ENCODE measurements around the gene UNC79. TPM values are rescaled to one million over a fixed set of nuclear protein-coding genes. Genes with fewer than 3 reads are reported as not detected.
A peak's percentile ranks its signal among the peaks of the same experiment; 100 is the strongest.

The UNC79 gene
- total and polyA plus RNA-seq, 7 donors: 0.03 to 0.88 (median 0.44) TPM

- DNase-seq (no peak), ATAC-seq (no peak)
- TF ChIP-seq, protein P1, sequence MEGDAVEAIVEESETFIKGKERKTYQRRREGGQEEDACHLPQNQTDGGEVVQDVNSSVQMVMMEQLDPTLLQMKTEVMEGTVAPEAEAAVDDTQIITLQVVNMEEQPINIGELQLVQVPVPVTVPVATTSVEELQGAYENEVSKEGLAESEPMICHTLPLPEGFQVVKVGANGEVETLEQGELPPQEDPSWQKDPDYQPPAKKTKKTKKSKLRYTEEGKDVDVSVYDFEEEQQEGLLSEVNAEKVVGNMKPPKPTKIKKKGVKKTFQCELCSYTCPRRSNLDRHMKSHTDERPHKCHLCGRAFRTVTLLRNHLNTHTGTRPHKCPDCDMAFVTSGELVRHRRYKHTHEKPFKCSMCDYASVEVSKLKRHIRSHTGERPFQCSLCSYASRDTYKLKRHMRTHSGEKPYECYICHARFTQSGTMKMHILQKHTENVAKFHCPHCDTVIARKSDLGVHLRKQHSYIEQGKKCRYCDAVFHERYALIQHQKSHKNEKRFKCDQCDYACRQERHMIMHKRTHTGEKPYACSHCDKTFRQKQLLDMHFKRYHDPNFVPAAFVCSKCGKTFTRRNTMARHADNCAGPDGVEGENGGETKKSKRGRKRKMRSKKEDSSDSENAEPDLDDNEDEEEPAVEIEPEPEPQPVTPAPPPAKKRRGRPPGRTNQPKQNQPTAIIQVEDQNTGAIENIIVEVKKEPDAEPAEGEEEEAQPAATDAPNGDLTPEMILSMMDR (IDR thresholded peaks at IDR 0.05): no peak
- no peak overlapping the region for H3K4me3 ChIP-seq
- H3K27ac ChIP-seq: no peak overlapping the region
- no peaks in the 10 kb centered on the region for H3K36me3 ChIP-seq (ENCODE audit: insufficient read depth in 1 of 2, low read depth in 1 of 2)
- no peaks in the 10 kb centered on the region for H3K27me3 ChIP-seq (ENCODE audit: insufficient read depth in 3 of 3, low read length in 2 of 3)
- H3K9me3 ChIP-seq: no peaks in the 10 kb centered on the region
- intact Hi-C loops (cut with DNase I): no loop called here
- H3K4me1 ChIP-seq: no peaks in the 10 kb centered on the region
Observed at GRCh38 chr14:93675651-93676050, 244.9 kb downstream of the UNC79 start.

GRCh38 chr14:93676416-93676958 is 245.7 kb downstream of the UNC79 start:
- H3K9me3 ChIP-seq: no peaks in the 10 kb centered on the region
- H3K27ac ChIP-seq: no peak overlapping the region
- TF ChIP-seq, protein P1 (IDR thresholded peaks at IDR 0.05): no peak
- H3K4me3 ChIP-seq: no peak overlapping the region
- H3K4me1 ChIP-seq: no peaks in the 10 kb centered on the region
- WGBS, 3 donors: 88 to 96% (median 88%) methylated on average over 2 of the region's 2 CpGs
- DNase-seq (no peak), ATAC-seq (no peak)
- H3K27me3 ChIP-seq (ENCODE audit: insufficient read depth in 3 of 3, low read length in 2 of 3): no peaks in the 10 kb centered on the region
- intact Hi-C loops (cut with DNase I): no loop called here
- no peaks in the 10 kb centered on the region for H3K36me3 ChIP-seq (ENCODE audit: insufficient read depth in 1 of 2, low read depth in 1 of 2)

DNA sequence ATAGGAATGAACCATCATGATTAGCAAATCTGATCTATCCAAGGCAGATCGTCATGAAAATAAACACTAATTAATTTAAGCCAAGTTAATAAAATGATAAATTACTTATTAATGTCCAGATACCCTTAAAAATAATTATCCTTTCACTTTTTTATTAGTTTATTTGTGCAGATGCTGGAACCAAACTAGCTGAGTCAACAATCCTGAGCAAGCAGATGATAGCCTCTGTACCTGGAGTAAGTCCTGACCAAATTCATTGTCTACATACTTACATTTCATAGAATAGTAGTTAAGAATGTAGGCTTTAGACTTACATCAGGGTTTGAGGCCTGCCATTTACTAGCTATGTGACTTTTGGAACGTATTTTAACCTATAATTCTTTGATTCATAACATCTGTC is 251.7 kb downstream of the UNC79 start:
- Histone ChIP-seq H3K27me3 (ENCODE audit: insufficient read depth in 3 of 3, low read length in 2 of 3) (no peaks in the 10 kb centered on the region), H3K4me1 (no peaks in the 10 kb centered on the region), H3K4me3 (no peak overlapping the region), H3K27ac (no peak overlapping the region), H3K36me3 (ENCODE audit: insufficient read depth in 1 of 2, low read depth in 1 of 2) (no peaks in the 10 kb centered on the region), H3K9me3 (no peaks in the 10 kb centered on the region)
- WGBS, 3 donors: 75 to 81% (median 77%) methylated on average over 2 of the region's 2 CpGs
- TF ChIP-seq, protein P1 (IDR thresholded peaks at IDR 0.05): no peak
- DNase-seq (no peak), ATAC-seq (no peak)
- intact Hi-C loops (cut with DNase I): no loop called here

- DNase-seq: no peak
- TF ChIP-seq, protein P1 (IDR thresholded peaks at IDR 0.05): no peak
- no peaks in the 10 kb centered on the region for H3K4me1 ChIP-seq
- WGBS, 3 donors: 48 to 52% (median 50%) methylated on average over 5 of the region's 5 CpGs
- H3K9me3 ChIP-seq: no peaks in the 10 kb centered on the region
- ATAC-seq: peak in 2 of 4 donors; percentile 51 to 62
- no peak overlapping the region for H3K27ac ChIP-seq
- H3K36me3 ChIP-seq (ENCODE audit: insufficient read depth in 1 of 2, low read depth in 1 of 2): no peaks in the 10 kb centered on the region
- no peaks in the 10 kb centered on the region for H3K27me3 ChIP-seq (ENCODE audit: insufficient read depth in 3 of 3, low read length in 2 of 3)
- no peak overlapping the region for H3K4me3 ChIP-seq
- intact Hi-C loops (cut with DNase I): no loop called here
Observed at GRCh38 chr14:93683226-93683625, 252.5 kb downstream of the UNC79 start.
